GM12874 (cell line): Measurements from ENCODE around the gene SYK.

Source experiments
- CTCF ChIP-seq: IDR thresholded peaks from 2 replicates; pipeline ENCODE4 v1.5.1; 2011; ENCODE audit warnings: low read depth, mild to moderate bottlenecking, control low read depth, low read length, moderate library complexity; ENCODE audit not compliant: insufficient read depth

SYK gene

DNA sequence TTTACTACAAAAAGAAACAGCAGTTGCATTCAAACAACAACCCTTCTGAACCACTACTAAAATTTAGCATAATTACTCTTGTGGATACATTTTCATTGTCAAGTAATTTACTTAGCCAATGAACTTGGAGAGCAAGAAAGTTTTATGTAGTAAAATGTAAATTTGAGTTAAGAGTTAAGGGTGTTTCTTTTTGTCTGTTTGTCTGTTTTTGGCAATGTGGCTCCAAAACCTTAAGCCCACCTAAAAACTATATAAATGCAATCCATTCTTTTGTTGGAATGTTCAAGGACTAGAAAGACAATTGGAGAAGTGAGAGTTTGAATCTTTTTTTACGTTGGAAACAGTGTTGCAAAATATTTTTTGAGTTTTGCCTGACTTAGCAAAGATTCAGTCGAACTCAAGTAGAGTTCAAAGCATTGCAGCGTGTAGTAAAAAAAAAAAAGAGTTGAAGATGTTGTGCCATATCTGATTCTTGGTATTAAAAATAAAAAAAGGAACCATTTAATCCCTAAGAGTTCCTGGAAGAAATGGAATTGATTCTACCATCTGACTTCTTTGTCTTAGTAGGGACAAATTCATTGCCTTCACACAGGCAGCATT, 867 bp downstream of the SYK start:
- no peak for TF ChIP-seq CTCF

DNA sequence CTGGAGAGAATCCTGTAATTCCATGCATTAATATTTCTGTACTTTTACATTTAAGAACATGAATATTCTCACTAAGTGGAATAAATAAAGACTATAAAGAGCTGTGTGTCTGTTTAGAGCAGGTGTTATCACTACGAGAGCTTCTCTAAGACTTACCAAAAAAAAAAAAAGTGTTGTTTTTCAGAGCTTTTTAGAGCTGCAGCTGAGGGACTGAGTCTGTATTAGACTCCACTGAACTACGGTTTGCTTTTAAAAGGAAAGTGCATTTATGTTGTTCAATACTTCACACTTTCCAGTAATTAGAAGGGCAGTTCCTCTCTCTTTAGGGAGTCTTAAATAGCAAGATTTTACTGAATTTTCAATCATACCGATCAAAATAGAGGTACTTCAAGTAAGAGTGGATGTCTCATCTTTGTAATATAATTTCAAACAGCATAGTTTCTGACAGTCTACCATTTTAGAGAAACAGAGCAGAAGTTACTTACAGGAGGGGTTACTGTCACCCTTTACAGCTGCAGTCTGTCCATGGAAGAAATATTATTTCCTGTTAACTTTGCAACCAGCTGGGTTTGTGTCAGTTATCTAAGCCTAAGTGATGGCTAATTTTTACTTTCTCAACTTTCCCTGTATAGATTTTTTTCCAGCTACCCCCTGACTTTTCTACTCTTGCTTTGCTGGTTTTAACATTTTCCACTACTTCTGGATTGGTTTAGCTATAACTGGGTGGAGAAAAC, 2.4 kb downstream of the SYK start:
- TF ChIP-seq CTCF = no peak

GRCh38 chr9:90805006-90805996, 3.7 kb downstream of the SYK start:
- TF ChIP-seq CTCF = no peak

GRCh38 chr9:90807006-90807405, 5.4 kb downstream of the SYK start:
- no peak for TF ChIP-seq CTCF

DNA sequence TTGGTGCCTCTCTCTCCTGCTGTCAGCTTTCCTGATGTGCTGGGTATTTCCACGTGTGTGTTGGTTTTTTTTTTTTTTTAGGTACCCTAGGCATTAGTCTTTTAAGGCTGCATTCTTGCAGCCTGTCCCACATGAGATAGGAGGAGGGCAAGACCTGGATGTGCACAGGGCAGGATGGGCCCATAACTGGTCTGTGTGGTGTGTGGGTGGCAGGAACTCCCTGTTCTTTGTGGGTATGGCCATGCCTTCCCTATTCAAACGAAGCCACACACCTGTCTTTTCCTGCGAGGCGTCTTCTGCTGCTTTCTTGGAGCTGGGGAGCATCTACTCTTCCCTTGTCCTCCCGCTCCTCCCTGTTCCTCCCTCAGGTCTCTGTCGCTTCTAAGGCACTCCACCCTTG, 6.8 kb downstream of the SYK start:
- TF ChIP-seq CTCF = no peak

- TF ChIP-seq CTCF = no peak
Observed at GRCh38 chr9:90808890-90809685, 7.5 kb downstream of the SYK start.
